GM12801 (cell line): ENCODE data around the gene OR2D2.

Experiments
- CTCF ChIP-seq: IDR thresholded peaks from one replicate; pipeline ENCODE4 v1.5.1; 2011; ENCODE audit warnings: control low read depth; ENCODE audit not compliant: insufficient read length; ENCODE audit errors: extremely low read depth

OR2D2 gene

DNA sequence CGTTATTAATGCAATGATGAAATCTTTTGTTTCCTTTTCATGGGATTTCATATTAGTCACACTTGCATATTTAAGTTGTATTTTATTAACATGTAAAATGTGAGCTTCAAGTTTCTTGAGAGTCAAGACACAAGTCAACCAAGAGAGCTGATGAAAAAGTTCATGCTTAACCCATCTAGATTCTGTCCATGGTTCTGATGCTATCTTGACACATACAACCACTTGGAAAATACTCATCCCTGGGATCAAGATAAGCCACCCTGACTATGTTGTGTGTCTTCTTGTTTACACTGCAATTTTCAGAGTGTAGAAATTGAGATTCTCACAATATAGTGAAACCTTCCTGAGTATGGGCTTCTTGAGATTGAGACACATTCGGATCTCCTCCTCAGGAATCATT, 16.5 kb downstream of the OR2D2 start:
- TF ChIP-seq CTCF = no peak

DNA sequence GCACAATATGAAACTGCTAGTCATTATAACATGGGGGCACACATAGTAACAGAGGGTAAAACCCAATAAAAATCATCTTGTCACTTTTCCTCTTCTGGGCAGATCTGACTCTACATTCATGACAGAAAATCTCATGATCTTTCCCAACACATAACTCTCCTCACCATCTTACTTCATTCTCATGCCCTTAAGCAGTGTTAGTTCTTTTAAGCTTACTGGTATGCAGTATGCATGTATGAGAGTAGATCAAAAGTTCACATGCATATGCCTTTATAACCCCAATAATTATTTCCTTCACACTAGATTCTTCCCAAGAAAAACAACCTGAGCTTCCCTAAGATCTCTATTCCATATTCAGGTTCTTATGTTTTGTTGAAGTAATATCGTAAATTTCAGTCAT, 21.0 kb downstream of the OR2D2 start:
- TF ChIP-seq CTCF = no peak

GRCh38 chr11:6864438-6864837, 27.9 kb downstream of the OR2D2 start:
- no peak for TF ChIP-seq CTCF

DNA sequence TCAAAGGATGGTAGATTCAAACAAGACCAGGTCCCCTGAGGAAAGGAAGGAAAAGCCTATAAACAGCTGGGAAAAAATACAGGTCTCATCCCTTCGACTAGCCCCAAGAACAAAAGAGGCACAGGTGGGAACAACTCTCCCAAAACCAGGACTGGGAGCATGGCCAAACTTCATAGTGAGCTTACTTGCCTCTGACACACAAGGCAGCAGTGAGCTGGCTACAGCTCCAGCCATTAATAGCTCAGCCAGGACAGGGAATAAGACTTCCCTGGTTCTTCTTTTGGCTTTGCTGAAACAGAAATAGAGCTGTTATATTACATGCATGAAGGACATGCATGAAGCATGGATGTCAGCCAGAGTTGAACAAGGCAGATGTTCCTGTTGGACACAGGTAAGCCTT, 29.3 kb downstream of the OR2D2 start, which contains the start of gene OR10A2:
Gene OR10A2 (plus strand): TSS at position 97 of the 400 bp plus-strand sequence. CDS start 6,698 bp downstream, outside the sequence.
- TF ChIP-seq CTCF = no peak

DNA sequence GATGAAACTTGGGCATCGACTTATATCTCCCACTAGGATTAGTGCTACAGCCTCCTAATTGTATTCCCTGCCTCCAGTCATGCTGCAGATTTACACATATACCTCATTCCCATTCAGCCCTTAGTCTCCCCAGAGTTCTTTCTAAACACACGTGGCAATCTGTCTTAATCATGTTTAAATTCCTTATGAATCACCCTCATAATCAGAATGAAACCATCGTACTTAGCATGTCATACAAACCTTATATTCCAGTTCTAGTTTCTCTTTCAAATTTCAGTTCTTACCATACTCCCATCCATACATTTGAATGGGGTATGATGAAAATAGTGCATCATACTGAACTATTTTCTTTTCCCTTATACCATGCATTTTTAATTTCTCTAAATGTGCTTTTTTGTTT, 35.4 kb downstream of the OR2D2 start:
- no peak for TF ChIP-seq CTCF

DNA sequence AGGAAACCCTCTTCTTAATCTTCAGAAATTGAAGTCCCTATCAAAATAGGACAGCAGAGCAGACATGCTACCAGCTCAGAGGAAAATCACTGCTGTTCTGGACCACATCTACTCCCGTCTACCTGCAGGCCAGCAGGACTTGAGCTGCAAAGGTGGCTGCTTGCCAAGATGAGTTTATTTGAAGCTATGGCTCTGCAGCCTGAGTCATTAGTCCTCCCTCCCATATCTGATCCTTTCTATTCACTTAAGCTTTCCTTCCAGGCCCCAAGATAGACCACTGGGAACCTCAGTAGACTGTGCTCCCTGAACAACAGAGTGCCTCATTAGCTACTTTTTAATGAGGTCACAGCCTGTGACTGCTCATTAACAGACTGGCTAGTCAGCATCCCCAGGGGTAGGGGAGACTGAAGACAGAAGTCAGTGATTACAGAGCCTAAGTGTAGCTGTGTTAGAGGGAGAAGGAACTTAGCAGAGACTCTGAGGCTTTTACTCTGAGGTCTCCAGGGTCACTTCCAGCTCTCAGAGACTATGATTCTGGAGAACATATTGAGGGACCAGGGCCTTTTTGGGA, 36.2 kb downstream of the OR2D2 start:
- no peak for TF ChIP-seq CTCF

- no peak for TF ChIP-seq CTCF
Measured at GRCh38 chr11:6850526-6850925, 41.8 kb downstream of the OR2D2 start.
